K562 (cell line): ENCODE measurements around the gene CNPY4. TPM values are rescaled to one million over a fixed set of nuclear protein-coding genes. Genes with fewer than 3 reads are reported as not detected.

Experiments
- CEBPG ChIP-seq, 3 experiments: fragments of 200-800 bp in 1 of 3; sonication (Bioruptor generic) in 1 of 3; sonication (generic) in 1 of 3; formaldehyde crosslinking in 1 of 3; IDR thresholded peaks in 2 of 3; conservative IDR thresholded peaks in 1 of 3; 2 replicates each; pipeline versions ENCODE4 v1.6.1 to v1.8.0; 2016 to 2022; ENCODE audit warnings: missing compliant biosample characterization in 2 of 3, missing genetic modification characterization in 2 of 3, mild to moderate bottlenecking in 1 of 3, missing genetic modification reagents in 1 of 3
- CTBP1 ChIP-seq: fragments of 450-650 bp; IDR thresholded peaks from 2 replicates; pipeline ENCODE4 v1.6.1; 2016; ENCODE audit warnings: borderline replicate concordance
- E2F4 ChIP-seq: sonication (generic); formaldehyde crosslinking; IDR thresholded peaks from 2 replicates; pipeline ENCODE4 v1.8.0; 2022; ENCODE audit warnings: mild to moderate bottlenecking, low read depth, missing genetic modification reagents
- FOXM1 ChIP-seq, 2 experiments: fragments of 450-650 bp in 1 of 2; sonication (generic) in 1 of 2; formaldehyde crosslinking in 1 of 2; IDR thresholded peaks; 2 replicates each; pipeline versions ENCODE4 v1.6.1 to v1.9.0; 2017 to 2022; ENCODE audit warnings: low read depth in 2 of 2, mild to moderate bottlenecking in 2 of 2, missing genetic modification reagents in 1 of 2, moderate library complexity in 1 of 2
- JUN ChIP-seq, 2 experiments: sonication (generic) in 1 of 2; formaldehyde crosslinking in 1 of 2; IDR thresholded peaks; 2 replicates each; pipeline versions ENCODE4 v1.6.1 to v1.8.0; 2012 to 2022; ENCODE audit warnings: borderline replicate concordance in 2 of 2, mild to moderate bottlenecking in 2 of 2, improper control_type of control experiment in 1 of 2, low read depth in 1 of 2, low read length in 1 of 2, missing genetic modification reagents in 1 of 2
- KAT2B ChIP-seq: IDR thresholded peaks from one replicate; pipeline ENCODE4 v1.6.1; 2012; ENCODE audit warnings: low read depth, mild to moderate bottlenecking, control low read depth, inconsistent platforms, low read length, moderate library complexity
- KLF10 ChIP-seq: fragments of 250-450 bp; sonication (Bioruptor Pico); IDR thresholded peaks from 2 replicates; pipeline ENCODE4 v1.6.1; 2021; ENCODE audit warnings: matching md5 sums
- PML ChIP-seq: IDR thresholded peaks from 2 replicates; pipeline ENCODE4 v1.6.1; 2012; ENCODE audit warnings: low read length, inconsistent platforms
- RUNX1 ChIP-seq: sonication (generic); IDR thresholded peaks from 2 replicates; pipeline ENCODE4 v1.6.1; 2016; ENCODE audit warnings: antibody characterized with exemption, low read depth
- SMARCA5 ChIP-seq: fragments of 450-650 bp; IDR thresholded peaks from 2 replicates; pipeline ENCODE4 v1.6.1; 2016
- SMC3 ChIP-seq: conservative IDR thresholded peaks from 2 replicates; pipeline ENCODE4 v1.6.1; 2011; ENCODE audit warnings: low read depth, low read length, improper control_type of control experiment; ENCODE audit not compliant: insufficient read depth
- TCF7L2 ChIP-seq: fragments of 150-350 bp; IDR thresholded peaks from 2 replicates; pipeline ENCODE4 v1.6.1; 2016; ENCODE audit warnings: low read depth, mild to moderate bottlenecking, low read length, moderate library complexity
- USF1 ChIP-seq: sonication (generic); formaldehyde crosslinking; IDR thresholded peaks from 2 replicates; pipeline ENCODE4 v1.9.0; 2022; ENCODE audit warnings: mild to moderate bottlenecking, missing genetic modification reagents
- VEZF1 ChIP-seq: fragments of 200-800 bp; sonication (Bioruptor generic); IDR thresholded peaks from 2 replicates; pipeline ENCODE4 v1.6.1; 2017; ENCODE audit warnings: missing genetic modification characterization, missing compliant biosample characterization
- ZNF224 ChIP-seq: sonication (generic); formaldehyde crosslinking; IDR thresholded peaks from 2 replicates; pipeline ENCODE4 v1.8.0; 2022; ENCODE audit warnings: mild to moderate bottlenecking, missing genetic modification reagents
- ZNF512 ChIP-seq: IDR thresholded peaks from 2 replicates; pipeline ENCODE4 v1.6.1; 2016; ENCODE audit warnings: missing genetic modification characterization, missing compliant biosample characterization
- ZNF561 ChIP-seq: fragments of 450-650 bp; formaldehyde crosslinking; conservative IDR thresholded peaks from 2 replicates; pipeline ENCODE4 v1.4.0; 2020; ENCODE audit warnings: mild to moderate bottlenecking, moderate library complexity
- ZNF583 ChIP-seq: fragments of 250-450 bp; sonication (Bioruptor Pico); IDR thresholded peaks from 2 replicates; pipeline ENCODE4 v1.4.0; 2020
- ZNF655 ChIP-seq: fragments of 250-450 bp; sonication (Bioruptor Pico); IDR thresholded peaks from 2 replicates; pipeline ENCODE4 v1.5.0; 2021
- polyA plus RNA-seq, 8 experiments: library from polyadenylated mRNA; depleted of rRNA in 4 of 8; stranded (reverse) in 5 of 8; unstranded in 3 of 8; fragments of >200 nt; fragmentation: Nextera tagmentation in 2 of 8; fragmentation: Illumina TruSeq in 1 of 8; extraction: Ambion mirVana in 2 of 8; extraction: Trizol in 1 of 8; gene quantifications; 2 replicates each; pipeline versions ENCODE4 v1.2.1 to v1.2.3, GENCODE V29; 2011 to 2014; ENCODE audit warnings: inconsistent platforms in 1 of 8, missing spikeins in 1 of 8
- total RNA-seq, 7 experiments: library from RNA; depleted of rRNA in 6 of 7; stranded (reverse); fragments of >200 nt in 6 of 7; fragmentation: Illumina TruSeq in 2 of 7; extraction: Trizol in 2 of 7; gene quantifications; 2 replicates each; pipeline versions ENCODE4 v1.2.1 to v1.2.3, GENCODE V29; 2011 to 2021; ENCODE audit warnings: low replicate concordance in 1 of 7

The CNPY4 gene
- total and polyA plus RNA-seq, 9 of the 15 experiments (the other 6 are each of a cell fraction or from before 2014, with no cell fraction given), result 1.9 to 11.2 (median 7.0) TPM

GRCh38 chr7:100130608-100131453 lies 11.4 kb downstream of the CNPY4 start (continued):
- TF ChIP-seq FOXM1 (IDR thresholded peaks at IDR 0.05; ENCODE audit: low read depth), result no peak
- TF ChIP-seq FOXM1 (CRISPR knock-in tag; IDR thresholded peaks at IDR 0.05; ENCODE audit: low read depth), result no peak
- TF ChIP-seq SMC3, result peak; percentile 80
- TF ChIP-seq KLF10, result no peak
- peak; percentile 66; the same call in 1 of the 2 replicates for TF ChIP-seq CTBP1
- TF ChIP-seq SMARCA5, result peak; percentile 81; the same call in 1 of the 2 replicates
- TF ChIP-seq USF1 (CRISPR knock-in tag), result peak; percentile 58
- TF ChIP-seq ZNF583 (CRISPR knock-in tag), result 0 out of 2 replicates have a peak, but pooled peaks have one; percentile 27
- no peak for TF ChIP-seq RUNX1
- peak; percentile 100 for TF ChIP-seq ZNF512
- TF ChIP-seq ZNF224 (CRISPR knock-in tag), result no peak
- peak; percentile 17; the same call in 1 of the 2 replicates for TF ChIP-seq VEZF1 (CRISPR knock-in tag)
- TF ChIP-seq PML, result no peak
- TF ChIP-seq ZNF655 (CRISPR knock-in tag), result no peak
- TF ChIP-seq JUN (IDR thresholded peaks at IDR 0.05; ENCODE audit: borderline replicate concordance, low read depth, low read length), result no peak
- TF ChIP-seq JUN (CRISPR knock-in tag; IDR thresholded peaks at IDR 0.05; ENCODE audit: borderline replicate concordance), result no peak
- peak; percentile 88 for TF ChIP-seq CEBPG (CRISPR knock-in tag; IDR thresholded peaks at IDR 0.05)
- peak in 1 of 2 experiments; percentile 81; a peak in 2 of 4 replicates for TF ChIP-seq CEBPG (tag; conservative IDR thresholded peaks at IDR 0.05 in 1 of 2, IDR thresholded peaks at IDR 0.05 in 1 of 2)
- no peak for TF ChIP-seq E2F4 (CRISPR knock-in tag)
- no peak for TF ChIP-seq KAT2B
- no peak for TF ChIP-seq TCF7L2
- TF ChIP-seq ZNF561 (CRISPR knock-in tag), result no peak
